Colonic mucosa (tissue), 4 donors: ENCODE measurements around the gene FOS. TPM values are rescaled to one million over a fixed set of nuclear protein-coding genes. Genes with fewer than 3 reads are reported as not detected.
"Not testable (repeated sequence)": the region's sequence is repeated elsewhere in the genome, so short reads cannot be mapped to it uniquely, and the experiment has no call there.

Experiments used
- DNase-seq: peaks from one replicate; pipeline ENCODE4 v3.0.0-alpha.2; 2020
- H3K27ac ChIP-seq: fragments of 200-600 bp; one replicate; pipeline ENCODE4 v1.8.0; 2021
- H3K27me3 ChIP-seq: fragments of 200-600 bp; one replicate; pipeline ENCODE4 v1.8.0; 2021
- H3K36me3 ChIP-seq: fragments of 200-600 bp; one replicate; pipeline ENCODE4 v1.8.0; 2021
- H3K4me1 ChIP-seq: fragments of 200-600 bp; one replicate; pipeline ENCODE4 v1.8.0; 2021; ENCODE audit warnings: mild to moderate bottlenecking
- H3K4me3 ChIP-seq: fragments of 200-600 bp; one replicate; pipeline ENCODE4 v1.8.0; 2021
- H3K9ac ChIP-seq, 2 donors: one replicate each; pipeline ENCODE4 v1.7.0; 2013; ENCODE audit warnings: control low read depth in 2 of 2, low read depth in 2 of 2, low read length in 2 of 2
- H3K9me3 ChIP-seq: fragments of 200-600 bp; one replicate; pipeline ENCODE4 v1.8.0; 2021
- CTCF ChIP-seq: fragments of 200-600 bp; IDR thresholded peaks from one replicate; pipeline ENCODE4 v1.8.0; 2022; ENCODE audit warnings: antibody characterized with exemption, mild to moderate bottlenecking
- intact Hi-C: fragments of 100-400 bp; cut with DNase I; formaldehyde crosslinking; loops from one replicate; pipeline ENCODE4 v1.14.1; 2022
- total RNA-seq, 2 donors: library from RNA; stranded (reverse); fragmentation: NEBNext Ultra II Directional in 1 of 2; extraction: Animal tissue kit (Norgen Biotek cat#: 25700) in 1 of 2; gene quantifications; one replicate each; pipeline ENCODE4 v1.2.1, GENCODE V29; 2021
- donor health status: healthy.
- donor health status: DM: no; HTN: no; CAD: no.
- donor health status: DM: no; HTN: no; CAD: no.

FOS gene
- total RNA-seq, 2 donors from 2014 or later, result 86.9 to 98.4 TPM

- H3K4me1 ChIP-seq, result no peaks in the 10 kb centered on the region
- peak; percentile 79 for TF ChIP-seq CTCF
- no peaks in the 10 kb centered on the region for H3K36me3 ChIP-seq
- H3K27me3 ChIP-seq, result no peaks in the 10 kb centered on the region
- DNase-seq, result peak; percentile 65
- H3K27ac ChIP-seq, result no peak overlapping the region
- no peak overlapping the region for H3K9ac ChIP-seq
- no peaks in the 10 kb centered on the region for H3K9me3 ChIP-seq
- intact Hi-C loops, result loop anchor here (2.0 to 10.0 kb wide), 2 partner anchors 171 to 359 kb away; no protein-coding TSS in a partner anchor
- H3K4me3 ChIP-seq, result no peak overlapping the region
Observed at GRCh38 chr14:75303381-75303789, 24.8 kb downstream of the FOS start.

GRCh38 chr14:75306410-75306809, 27.8 kb downstream of the FOS start:
- H3K27ac ChIP-seq, H3K9ac ChIP-seq, H3K9me3 ChIP-seq, H3K27me3 ChIP-seq, H3K4me3 ChIP-seq, H3K4me1 ChIP-seq, H3K36me3 ChIP-seq, DNase-seq: not testable (repeated sequence)
- intact Hi-C loops, result loop anchor here (2.0 to 10.0 kb wide), 2 partner anchors 182 to 362 kb away; no protein-coding TSS in a partner anchor

DNA sequence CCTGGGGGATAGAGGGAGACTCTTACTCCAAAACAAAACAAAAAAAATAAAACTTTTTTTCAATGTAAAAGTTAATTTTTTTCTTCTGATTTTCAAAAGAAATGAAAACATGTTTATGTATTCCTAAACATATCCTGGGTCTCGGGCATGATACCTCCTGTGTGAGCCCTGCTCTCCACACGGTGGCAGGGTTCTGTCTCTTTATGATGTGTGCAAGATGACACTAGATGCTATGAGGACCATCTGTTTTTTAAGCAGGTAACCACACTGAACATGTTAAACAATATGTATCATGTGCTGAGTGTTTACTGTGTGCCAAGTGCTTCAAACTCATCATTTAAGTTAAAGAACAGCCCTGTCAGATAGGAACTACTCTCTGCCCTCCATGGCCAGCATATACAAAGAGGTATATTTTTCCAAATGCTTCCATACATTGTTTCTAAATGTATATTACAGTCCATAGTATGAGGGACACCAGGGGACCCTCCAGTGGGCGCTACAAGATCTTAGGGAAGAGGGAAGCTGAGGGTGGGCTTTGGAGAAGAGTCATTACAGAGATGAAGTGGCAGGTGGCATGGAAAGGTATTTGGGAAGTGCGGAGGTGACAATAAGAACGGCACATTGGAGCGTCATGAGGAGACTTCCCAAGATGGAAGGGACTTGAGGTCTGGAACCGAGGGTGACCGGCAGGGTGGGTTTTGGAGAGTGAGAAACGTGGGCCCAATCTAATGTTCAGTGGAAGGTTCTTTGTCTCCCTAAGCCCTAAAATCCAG, 28.5 kb downstream of the FOS start:
- Histone ChIP-seq H3K9me3 (no peaks in the 10 kb centered on the region), H3K9ac (no peak overlapping the region), H3K27me3 (no peaks in the 10 kb centered on the region), H3K27ac (no peak overlapping the region), H3K4me3 (no peak overlapping the region), H3K4me1 (no peaks in the 10 kb centered on the region), H3K36me3 (no peaks in the 10 kb centered on the region)
- intact Hi-C loops, result loop anchor here (2.0 to 10.0 kb wide), 2 partner anchors 182 to 362 kb away; no protein-coding TSS in a partner anchor
- TF ChIP-seq CTCF, result no peak
- no peak for DNase-seq

- Histone ChIP-seq H3K4me1 (no peaks in the 10 kb centered on the region), H3K36me3 (no peaks in the 10 kb centered on the region), H3K9me3 (no peaks in the 10 kb centered on the region), H3K27me3 (no peaks in the 10 kb centered on the region), H3K27ac (no peak overlapping the region), H3K4me3 (no peak overlapping the region), H3K9ac (no peak overlapping the region)
- peak; percentile 94 for DNase-seq
- TF ChIP-seq CTCF, result peak; percentile 80
- intact Hi-C loops, result loop anchor here (2.0 to 10.0 kb wide), 3 partner anchors 181 to 363 kb away; no protein-coding TSS in a partner anchor
Observed at GRCh38 chr14:75307700-75308379, 29.2 kb downstream of the FOS start.

GRCh38 chr14:75308991-75309390, 30.4 kb downstream of the FOS start:
- H3K4me3 ChIP-seq, H3K27ac ChIP-seq, H3K4me1 ChIP-seq, H3K9ac ChIP-seq, H3K36me3 ChIP-seq, H3K9me3 ChIP-seq, DNase-seq, H3K27me3 ChIP-seq: not testable (repeated sequence)
- intact Hi-C loops, result loop anchor here (2.0 to 10.0 kb wide), 2 partner anchors 252 to 364 kb away; no protein-coding TSS in a partner anchor

- H3K4me1 ChIP-seq, H3K27me3 ChIP-seq, H3K36me3 ChIP-seq, H3K4me3 ChIP-seq, H3K9me3 ChIP-seq, H3K9ac ChIP-seq, DNase-seq, H3K27ac ChIP-seq: not testable (repeated sequence)
- intact Hi-C loops, result loop anchor here (2.0 to 10.0 kb wide), 2 partner anchors 251 to 365 kb away; no protein-coding TSS in a partner anchor
Observed at GRCh38 chr14:75309561-75309960, 30.9 kb downstream of the FOS start.
